GM19238 (cell line): ENCODE data around the gene ADAMTS17.

Experiments used
- DNase-seq: peaks from one replicate; pipeline ENCODE4 v3.0.0; 2011; ENCODE audit warnings: low spot score; ENCODE audit not compliant: insufficient read length

Gene ADAMTS17

DNA sequence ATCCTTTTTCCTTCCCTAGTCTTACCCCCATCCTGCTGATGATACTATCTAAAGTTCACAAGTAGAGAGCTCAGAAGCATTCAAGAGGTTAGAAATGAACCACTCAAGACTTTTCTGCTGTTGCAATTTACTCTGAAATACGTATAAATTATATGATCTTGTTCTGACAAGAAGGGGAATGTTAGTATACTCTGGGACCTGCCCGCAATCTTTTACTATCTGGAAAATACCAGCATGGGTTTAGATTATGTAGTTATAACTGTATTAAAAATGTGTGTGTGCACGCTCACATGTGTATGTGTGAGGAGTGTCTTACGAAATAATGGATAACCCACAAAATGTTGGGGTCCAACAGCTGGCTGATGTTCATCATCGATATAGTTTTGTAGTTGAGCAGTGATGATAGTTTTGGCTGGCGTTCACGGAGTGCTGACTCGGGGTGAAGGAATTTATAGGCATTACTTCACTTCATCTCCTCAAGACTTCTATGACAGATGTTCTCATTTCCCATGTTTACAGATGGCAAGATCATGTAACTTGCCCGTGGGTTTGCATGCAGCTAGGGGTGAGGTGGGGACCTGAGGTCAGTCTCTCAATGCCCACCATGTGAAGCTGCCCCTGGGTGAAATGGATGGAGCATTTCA lies 311.1 kb downstream of the ADAMTS17 start:
- DNase-seq: no peak

DNA sequence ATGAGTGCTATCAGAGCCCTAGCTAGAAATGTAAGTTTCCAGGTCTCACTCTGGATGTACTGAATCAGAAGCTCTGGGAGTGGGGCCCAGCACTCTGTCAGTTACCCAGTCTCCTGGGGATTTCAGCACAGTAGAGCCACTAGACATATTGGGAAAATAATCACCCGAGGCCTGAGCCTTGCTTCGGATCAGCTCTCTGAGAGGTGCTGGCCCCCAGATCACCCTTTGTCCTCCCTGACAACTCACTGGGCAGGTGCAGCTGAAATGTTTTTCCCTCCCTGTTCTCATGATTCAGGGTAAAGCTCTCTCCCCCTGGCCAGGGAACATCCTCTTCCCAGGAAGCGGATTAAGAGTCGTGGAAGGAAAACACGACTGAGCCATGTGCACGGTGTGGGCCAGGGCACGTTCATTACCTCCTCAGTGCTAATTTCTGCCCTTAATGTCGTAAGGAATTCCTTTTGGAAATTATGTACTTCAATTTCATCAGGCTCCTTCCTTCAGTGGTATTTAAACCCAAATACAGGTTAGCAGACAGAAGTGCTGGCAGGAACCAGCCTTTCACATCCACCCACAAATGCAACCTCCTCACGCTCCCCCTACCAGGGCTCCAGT lies 311.8 kb downstream of the ADAMTS17 start:
- DNase-seq: no peak

DNA sequence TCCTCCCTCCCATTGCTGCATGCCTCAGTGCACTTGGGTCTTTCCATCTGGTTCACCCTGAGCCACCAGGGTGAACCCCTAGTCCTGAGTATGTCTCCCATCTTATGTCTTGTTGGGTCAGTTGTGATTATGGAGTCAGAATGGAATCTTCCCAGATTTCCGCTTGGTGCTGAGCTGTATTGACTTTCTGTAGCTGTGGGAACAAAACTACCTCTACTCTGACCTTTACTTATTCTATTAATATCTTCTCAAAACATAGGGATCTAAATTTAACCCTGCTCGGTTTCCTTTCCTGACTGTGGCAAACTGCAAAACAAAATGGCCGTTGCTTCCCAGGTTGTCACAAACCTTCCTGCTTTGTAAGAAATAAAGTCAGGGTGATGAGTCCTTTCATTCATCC lies 312.7 kb downstream of the ADAMTS17 start:
- DNase-seq: no peak

DNA sequence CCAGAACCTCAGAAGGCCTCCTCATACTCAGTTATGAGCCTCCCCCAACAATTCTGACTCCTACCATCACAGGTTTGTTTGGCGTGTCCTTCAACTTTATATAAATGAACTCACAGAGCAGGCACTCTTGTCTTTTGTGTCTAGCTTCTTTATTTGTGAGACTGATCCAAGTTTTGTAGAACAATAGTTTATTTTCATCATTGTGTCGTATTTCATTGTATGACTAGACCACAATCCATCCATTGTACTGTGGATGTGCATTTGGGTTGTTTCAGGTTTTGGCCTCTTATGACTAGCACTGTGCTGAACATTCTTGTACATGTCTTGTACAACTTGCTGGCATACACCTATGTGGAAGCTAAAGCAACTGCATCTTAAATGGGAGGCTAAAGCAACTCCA lies 315.7 kb downstream of the ADAMTS17 start:
- no peak for DNase-seq

DNA sequence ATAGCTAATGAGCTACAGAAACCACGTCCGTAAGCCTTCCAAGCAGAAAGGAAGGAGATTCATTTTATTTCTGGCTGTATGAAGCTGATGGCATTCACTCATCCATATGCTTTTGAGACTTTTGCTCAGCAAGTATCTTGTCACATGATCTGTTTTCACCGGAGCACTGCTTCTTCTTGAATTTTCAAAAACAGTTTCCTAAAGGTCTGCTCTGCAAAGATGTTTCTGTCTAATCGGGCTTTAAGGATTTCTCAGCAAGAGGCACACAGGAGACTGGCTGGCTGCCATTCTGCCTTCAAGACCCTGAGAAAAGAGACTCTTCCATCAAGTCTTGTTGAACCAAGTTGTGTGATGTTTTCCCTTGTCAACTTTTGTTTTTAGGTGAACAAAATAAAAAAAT lies 319.0 kb downstream of the ADAMTS17 start:
- no peak for DNase-seq

DNA sequence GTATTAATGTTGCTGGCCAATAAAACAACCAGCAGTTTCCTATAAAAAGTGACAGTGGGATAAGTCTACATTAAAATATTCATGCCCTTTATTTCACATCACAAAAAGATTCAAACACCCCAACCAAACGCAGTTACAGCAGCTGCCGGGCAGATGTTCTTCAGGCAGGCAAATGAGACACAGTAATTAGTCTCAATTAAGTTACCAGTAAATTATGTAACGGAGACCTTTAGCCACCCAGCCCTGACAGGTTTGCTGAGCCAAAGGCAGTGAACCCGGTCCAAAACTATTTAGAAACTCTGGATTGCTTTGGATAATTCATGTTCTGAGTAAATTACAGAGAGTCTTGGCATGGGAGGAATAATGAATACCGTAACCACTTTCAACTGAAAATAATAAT lies 319.4 kb downstream of the ADAMTS17 start:
- no peak for DNase-seq

DNA sequence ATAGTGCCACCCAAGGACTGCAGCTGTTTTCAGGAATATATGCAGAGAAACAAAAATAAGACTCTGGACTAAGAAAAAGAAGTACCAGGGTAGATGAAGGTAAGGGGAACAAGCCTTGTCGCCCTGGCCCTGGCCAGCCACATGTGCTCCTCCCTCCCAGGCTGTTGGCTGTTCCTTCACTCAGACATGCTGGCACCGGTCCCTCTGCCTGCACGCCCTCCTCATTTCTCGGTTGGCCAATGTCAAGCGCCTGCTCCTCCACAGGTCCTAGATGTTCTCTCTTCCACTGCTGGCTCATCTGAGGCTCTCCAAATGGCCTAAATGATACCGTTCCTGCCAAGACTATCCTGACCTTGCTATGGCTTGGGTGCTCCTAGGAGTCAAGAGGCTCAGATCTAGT lies 320.1 kb downstream of the ADAMTS17 start:
- DNase-seq: no peak

DNA sequence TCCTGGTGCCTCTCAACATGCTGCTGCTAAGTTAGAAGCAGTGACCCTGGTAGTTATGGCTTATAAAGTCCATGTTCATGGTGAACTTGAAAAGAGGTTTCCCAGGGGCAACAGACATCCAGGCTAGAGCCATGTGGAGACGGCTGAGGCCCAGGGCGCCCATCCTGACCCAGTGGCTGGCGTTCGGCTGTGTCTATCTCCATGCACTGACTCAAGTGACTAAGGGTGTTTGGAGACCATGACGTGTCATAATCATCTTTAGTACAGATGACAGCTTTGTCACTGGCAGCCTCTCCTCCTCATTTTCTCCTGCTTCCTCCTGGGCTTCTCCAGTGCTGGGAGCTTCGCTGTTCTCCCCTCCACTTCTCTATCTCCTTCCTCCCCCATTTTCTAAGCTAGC lies 321.2 kb downstream of the ADAMTS17 start:
- no peak for DNase-seq

DNA sequence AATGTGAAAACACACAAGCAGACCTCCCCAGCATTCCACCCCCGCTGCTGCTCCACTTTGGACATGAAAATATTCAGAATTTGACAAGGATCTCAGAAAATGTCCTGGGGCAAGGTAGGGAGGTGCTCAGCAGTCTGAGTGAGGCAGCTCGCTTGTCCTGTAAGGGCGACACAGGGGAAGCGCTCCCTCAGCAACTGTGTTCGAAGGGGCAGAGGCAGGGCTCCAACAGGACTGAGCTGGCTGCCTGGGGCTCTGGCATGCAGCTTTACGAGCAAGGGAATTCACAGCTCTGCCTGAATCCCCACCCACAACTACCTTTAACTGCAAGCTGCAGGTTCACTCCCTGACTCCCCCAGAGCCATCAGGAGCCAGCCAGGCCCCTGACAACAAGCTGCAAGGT lies 321.6 kb downstream of the ADAMTS17 start:
- no peak for DNase-seq

DNA sequence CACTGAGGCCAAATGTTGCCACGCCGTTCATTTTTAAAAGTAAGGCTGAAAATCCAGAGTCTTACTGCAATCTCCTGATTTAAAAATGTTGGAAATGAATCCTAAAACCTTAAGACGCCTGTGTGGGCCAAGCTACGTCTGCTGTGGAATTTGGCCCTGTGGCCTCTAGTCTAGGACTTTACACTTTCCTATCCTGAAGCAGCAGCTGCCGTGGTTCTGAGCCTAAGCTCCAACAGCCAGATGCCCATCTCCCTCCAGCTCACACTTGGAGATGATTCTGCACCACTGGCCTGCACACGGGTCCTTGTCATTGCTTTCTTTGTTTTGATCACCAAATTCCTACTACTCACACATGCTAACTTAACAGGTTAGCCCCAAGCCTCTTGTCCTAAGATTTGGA lies 322.2 kb downstream of the ADAMTS17 start:
- DNase-seq: no peak

DNA sequence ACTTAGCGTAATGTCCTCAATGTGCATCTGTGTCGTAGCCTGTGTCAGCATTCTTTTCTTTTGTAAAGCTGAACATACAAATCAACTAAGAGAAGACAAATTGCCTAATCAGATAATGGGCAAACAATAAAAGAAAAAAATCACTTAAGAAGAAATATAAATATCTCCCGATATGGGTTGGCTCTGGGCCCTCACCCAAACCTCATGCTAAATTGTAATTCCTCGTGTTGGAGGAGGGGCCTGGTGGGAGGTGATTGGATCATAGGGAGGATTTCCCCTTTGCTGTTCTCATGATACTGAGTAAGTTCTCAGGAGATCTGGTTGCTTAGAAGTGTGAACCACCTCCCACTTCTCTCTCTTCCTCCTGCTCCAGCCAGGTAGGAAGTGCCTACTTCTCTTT lies 323.6 kb downstream of the ADAMTS17 start:
- no peak for DNase-seq

DNA sequence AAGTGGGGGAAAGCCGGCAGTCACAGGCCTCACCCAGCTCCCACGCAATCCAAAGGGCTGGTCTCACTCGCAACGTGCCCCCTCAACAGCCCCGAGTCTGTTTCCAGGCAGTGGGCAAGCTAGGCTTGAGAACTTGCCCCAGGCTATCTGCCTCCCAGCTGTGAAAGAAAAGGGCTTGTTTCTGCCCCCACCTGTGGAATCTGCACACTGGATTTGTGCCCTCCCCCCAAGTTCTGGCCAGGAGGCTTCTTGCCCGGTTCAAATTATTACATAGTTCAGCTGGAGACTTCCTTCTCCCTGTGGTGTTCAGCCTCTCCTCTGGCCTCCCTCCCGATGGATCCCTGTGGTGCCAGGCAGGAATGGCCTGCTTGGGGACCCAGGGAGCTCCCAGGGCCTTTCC lies 324.6 kb downstream of the ADAMTS17 start:
- DNase-seq: no peak

DNA sequence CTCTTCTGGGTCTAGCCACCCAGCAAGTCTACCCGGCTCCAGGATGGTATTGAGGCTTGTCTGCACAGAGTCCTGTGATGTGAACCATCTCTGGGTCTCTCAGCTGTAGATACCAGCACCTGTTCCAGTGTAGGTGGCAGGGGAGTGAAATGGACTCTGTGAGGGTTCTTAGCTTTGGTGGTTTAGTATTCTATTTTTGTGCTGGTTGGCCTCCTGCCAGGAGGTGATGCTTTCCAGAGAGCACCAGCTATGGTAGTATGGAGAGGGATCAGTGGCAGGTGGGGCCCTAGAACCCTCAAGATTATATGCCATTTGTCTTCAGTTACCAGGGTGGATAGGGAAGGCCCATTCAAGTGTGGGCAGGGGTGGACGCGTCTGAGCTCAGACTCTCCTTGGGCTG lies 325.1 kb downstream of the ADAMTS17 start:
- no peak for DNase-seq

DNA sequence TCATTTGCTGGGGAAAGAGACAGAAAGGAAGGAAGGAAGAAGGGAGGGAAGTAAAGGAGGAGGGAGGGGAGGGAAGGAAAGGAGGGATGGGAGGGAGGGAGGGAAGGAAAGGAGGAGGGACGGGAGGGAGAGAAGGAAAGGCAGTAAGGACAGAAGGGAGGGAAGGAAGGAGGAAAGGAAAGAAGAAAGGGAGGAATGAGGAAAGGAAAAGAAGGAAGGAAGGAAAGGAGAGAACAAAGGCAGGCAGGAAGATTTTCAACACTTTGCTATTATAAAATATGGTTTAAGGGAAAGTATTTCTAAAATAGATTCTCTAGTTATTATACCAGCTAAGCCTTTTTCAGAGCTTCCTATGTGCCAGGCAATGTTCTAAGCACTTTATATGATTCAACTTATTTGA lies 330.5 kb downstream of the ADAMTS17 start:
- no peak for DNase-seq

DNA sequence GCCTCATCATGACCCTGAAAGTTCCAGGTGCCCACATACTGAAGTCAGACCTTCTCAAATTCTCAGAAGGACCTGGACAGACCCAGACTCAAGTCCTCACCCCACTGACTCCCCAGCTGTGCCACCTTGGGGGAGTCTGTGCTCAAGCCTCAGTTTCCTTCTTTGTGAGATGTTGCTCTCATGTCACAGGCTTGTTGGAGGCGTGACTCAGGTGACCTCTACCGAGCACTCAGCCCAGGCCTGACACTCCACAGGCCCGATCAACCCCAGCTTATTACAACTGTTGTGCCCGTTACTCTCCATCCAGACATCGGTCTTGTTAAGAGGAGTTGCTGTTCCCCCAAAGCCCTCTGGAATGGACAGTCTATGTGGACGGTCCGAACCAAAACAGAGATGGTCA lies 332.4 kb downstream of the ADAMTS17 start:
- DNase-seq: no peak

DNA sequence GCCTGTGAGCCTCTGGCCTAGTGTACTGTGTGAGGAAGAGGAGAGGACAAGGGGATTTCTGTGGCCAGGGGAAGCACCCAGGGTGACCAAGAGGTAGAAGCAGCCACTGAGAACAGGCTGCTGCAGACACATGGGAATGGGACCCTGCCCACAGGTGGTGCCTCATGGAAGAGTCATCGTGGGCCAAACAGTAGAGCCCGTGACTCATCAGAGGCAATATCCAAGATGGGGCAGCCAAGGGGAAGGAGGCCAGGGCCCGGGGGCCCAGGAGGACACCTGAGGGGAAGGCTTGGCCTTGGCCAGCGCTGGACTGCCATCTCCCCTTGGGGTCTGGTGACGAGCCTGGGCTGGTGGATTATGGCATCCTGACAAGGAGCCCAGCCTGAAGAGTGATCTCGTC lies 333.5 kb downstream of the ADAMTS17 start:
- DNase-seq: no peak

DNA sequence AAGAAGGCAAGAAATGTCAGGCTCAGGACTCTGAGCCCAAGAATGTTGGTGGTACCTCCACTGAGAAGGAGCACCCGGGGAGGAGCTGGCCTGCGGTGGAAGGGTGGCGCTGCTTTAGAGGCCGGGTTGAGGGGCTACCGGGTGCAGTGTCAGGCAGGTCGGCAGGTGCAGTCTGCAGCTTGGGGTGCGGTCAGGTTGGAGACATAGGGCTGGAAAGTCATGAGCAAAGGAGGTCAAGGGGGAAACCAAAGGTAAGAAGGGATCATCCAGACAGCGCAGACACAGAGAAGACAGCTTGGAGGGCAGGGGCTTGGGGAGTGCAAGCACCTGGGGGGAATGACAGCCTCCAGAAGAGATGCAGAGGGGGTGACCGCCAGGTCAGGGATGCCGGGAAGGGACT lies 334.2 kb downstream of the ADAMTS17 start:
- DNase-seq: no peak

DNA sequence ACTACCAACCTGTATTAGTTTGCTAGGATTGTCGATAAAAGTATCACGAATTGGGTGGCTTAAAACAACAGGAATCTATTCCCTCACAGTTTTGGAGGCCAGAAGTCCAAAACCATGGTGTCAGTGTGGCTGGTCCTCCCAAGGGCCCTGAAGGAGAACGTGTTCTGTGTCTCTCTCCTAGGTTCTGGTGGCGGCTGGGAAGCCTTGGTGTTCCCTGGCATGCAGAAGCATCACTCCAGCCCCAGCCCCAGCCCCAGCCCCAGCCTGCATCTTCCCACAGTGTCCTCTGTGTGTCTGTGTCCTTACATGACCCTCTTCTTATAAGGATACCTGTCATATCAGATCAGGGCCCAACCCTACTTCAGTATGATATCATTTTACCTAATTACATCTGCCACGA lies 336.1 kb downstream of the ADAMTS17 start:
- no peak for DNase-seq

DNA sequence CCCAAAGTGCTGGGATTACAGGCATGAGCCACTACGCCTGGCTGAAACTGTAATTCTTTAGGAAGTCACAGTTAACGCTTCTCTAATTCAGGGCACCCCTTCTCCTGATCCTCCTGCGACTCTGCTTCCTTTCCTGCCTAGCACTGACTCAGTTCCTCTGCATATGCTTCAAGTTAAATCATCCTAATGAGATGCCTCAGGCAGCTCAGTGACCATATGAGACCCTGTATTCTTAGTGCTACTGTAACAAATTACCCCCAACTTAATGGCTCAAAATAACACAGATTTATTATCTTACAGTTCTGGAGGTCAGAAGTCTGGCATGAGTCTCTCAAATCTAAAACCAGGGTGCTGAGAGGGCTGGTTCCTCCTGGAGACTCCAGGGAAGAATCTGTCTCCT lies 336.8 kb downstream of the ADAMTS17 start:
- DNase-seq: no peak

DNA sequence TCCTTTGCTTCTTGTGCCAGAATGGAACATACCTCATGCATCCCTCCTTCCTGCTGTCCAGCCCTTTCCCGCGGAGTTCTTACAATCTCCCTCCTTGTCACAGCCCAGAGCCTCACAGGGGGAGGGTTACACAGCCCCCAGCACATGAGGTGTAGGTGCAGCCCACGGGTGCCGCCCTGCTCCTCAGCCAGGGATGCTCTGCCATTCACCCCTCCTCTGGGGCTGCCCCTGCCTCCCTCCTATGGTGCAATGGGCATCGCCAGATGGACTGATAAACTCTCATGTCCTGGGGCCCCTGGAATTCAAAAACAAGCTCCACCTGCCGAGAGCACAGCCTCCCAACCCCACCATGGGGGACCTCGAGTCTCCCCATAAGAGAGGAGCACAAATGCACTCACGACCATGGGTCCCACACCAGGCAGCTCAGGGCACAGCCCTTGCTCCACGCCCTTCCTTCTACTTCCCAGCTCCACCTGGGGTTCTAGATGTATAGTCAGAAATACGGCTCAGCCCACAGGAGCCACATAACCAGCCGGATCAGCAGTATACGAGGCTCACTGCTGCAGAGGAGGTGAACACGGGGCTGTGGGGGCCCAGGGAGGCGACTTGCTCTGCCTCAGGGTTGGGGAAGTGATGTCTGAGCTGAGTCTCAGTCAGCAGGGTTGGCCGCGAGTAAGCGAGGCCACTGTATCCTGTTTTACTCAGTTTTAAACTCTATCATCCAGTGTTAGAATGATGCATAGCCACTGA lies 338.8 kb downstream of the ADAMTS17 start:
- no peak for DNase-seq

DNA sequence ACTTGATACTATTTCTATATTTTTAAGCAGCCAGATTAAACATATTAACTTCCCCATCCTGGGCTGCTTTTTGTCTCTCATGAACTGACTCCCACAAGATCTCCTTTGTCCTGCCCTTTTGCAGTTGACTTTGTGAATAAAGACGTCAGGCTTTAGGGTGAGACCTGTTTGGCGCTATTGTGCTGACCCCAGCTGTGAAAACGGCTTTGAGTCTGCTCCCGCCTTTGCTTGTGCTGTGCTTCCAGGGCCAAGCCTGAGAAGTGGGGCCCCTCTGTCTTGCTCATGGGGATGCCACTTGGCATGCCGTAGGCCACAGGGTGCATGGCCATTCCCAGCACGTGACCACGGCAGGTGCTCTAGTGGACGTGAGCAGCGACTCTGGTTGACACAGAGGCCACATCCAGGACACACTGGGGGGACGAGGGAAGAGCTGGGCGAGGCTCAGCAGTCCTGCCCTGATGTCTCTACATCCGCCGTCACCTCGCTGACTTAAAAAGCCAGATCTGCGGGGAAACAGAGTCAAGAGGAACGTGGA lies 339.6 kb downstream of the ADAMTS17 start:
- no peak for DNase-seq

DNA sequence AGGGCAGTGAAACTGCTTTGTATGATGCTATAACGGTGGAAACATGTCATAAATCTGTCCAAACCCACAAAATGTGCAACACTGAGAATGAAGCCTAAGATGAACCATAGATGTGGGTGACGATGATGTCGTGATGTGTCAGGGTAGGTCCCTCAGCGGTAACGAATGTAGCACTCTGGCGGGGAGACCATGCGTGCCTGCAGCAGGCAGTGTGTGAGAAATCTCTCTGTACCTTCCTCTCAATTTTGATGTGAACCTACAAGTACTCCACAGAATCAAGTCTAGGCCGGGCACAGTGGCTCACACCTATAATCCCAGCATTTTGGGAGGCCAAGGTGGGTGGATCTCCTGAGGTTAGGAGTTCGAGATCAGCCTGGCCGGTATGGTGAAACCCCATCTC lies 340.4 kb downstream of the ADAMTS17 start:
- no peak for DNase-seq
